Tibial nerve (tissue), 4 donors: ENCODE data around the gene MRPL27. TPM values are rescaled to one million over a fixed set of nuclear protein-coding genes. Genes with fewer than 3 reads are reported as not detected.

ENCODE experiments used
- DNase-seq, 2 donors: peaks; one replicate each; pipeline ENCODE4 v3.0.0-alpha.2; 2019; ENCODE audit warnings: low spot score in 2 of 2
- H3K27ac ChIP-seq, 4 donors: fragments of 200-600 bp; sonication (generic) in 3 of 4; one replicate each; pipeline ENCODE4 v1.5.1; 2017 to 2019; ENCODE audit warnings: mild to moderate bottlenecking in 1 of 4
- H3K27me3 ChIP-seq, 2 donors: fragments of 200-600 bp; sonication (generic) in 1 of 2; one replicate each; pipeline versions ENCODE4 v1.5.1 to v1.6.0; 2017 to 2019
- H3K36me3 ChIP-seq, 3 donors: fragments of 200-600 bp; sonication (generic); one replicate each; pipeline ENCODE4 v1.5.1; 2018 to 2019
- H3K4me1 ChIP-seq, 4 donors: fragments of 200-600 bp; sonication (generic) in 3 of 4; one replicate each; pipeline ENCODE4 v1.5.1; 2017 to 2019
- H3K4me3 ChIP-seq, 4 donors: fragments of 200-600 bp; sonication (generic) in 3 of 4; one replicate each; pipeline ENCODE4 v1.5.1; 2017 to 2019; ENCODE audit warnings: mild to moderate bottlenecking in 1 of 4, moderate library complexity in 1 of 4
- H3K9me3 ChIP-seq, 4 donors: fragments of 200-600 bp; sonication (generic) in 3 of 4; one replicate each; pipeline ENCODE4 v1.5.1; 2017 to 2019
- EP300 ChIP-seq, 2 donors: sonication (generic); formaldehyde crosslinking; IDR thresholded peaks; one replicate each; pipeline ENCODE4 v1.6.1; 2017; ENCODE audit warnings: antibody characterized with exemption in 2 of 2, mild to moderate bottlenecking in 1 of 2
- POLR2A ChIP-seq, 2 donors: fragments of 450-650 bp; IDR thresholded peaks; one replicate each; pipeline ENCODE4 v1.6.1; 2017; ENCODE audit warnings: antibody characterized with exemption in 2 of 2, mild to moderate bottlenecking in 2 of 2, moderate library complexity in 2 of 2
- WGBS, 2 donors: methylation state at CpG; one replicate each; pipeline ENCODE4 v1.1.5; 2018; 5-methylcytosine and 5-hydroxymethylcytosine counted together
- total RNA-seq, 4 donors: library from RNA; depleted of rRNA; stranded (reverse); fragments of >200 nt; gene quantifications; one replicate each; pipeline ENCODE4 v1.1.0, GENCODE V29; 2016
- TF ChIP-seq, protein P1 (sequence below), 5 experiments: fragments of 200-600 bp in 3 of 5; fragments of 450-650 bp in 2 of 5; sonication (generic) in 3 of 5; IDR thresholded peaks; one replicate each; pipeline ENCODE4 v1.5.1; 2016 to 2019; ENCODE audit warnings: antibody characterized with exemption in 5 of 5, mild to moderate bottlenecking in 3 of 5, moderate library complexity in 2 of 5

The MRPL27 gene
- total RNA-seq, 4 donors from 2014 or later = 32.4 to 45.9 (median 34.9) TPM

DNA sequence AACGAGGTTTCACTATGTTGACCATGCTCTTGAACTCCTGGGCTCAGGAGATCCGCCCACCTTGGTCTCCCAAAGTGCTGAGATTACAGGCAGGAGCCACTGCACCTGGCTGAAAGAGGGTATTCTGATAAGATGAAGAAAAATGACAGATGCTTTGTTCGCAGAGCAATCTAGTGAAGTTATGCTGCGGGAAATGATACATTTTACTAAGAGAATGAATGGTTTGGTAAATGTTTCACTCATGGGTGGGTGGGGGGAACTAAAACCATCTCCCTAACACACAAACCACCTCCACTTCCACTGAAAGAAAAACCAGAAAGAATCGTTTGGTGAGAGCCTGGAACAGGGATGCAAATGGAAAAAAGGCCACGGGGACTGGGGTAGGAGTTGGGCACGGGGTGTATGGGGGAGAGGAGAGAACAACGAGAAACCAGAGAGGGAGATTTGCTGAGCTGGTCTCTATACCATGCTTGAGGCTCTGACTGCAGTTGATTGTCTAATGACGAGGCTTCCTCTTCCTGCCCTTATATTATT is 46.1 kb downstream of the MRPL27 start:
- no peak overlapping the region for H3K4me3 ChIP-seq
- TF ChIP-seq, protein P1, sequence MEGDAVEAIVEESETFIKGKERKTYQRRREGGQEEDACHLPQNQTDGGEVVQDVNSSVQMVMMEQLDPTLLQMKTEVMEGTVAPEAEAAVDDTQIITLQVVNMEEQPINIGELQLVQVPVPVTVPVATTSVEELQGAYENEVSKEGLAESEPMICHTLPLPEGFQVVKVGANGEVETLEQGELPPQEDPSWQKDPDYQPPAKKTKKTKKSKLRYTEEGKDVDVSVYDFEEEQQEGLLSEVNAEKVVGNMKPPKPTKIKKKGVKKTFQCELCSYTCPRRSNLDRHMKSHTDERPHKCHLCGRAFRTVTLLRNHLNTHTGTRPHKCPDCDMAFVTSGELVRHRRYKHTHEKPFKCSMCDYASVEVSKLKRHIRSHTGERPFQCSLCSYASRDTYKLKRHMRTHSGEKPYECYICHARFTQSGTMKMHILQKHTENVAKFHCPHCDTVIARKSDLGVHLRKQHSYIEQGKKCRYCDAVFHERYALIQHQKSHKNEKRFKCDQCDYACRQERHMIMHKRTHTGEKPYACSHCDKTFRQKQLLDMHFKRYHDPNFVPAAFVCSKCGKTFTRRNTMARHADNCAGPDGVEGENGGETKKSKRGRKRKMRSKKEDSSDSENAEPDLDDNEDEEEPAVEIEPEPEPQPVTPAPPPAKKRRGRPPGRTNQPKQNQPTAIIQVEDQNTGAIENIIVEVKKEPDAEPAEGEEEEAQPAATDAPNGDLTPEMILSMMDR (IDR thresholded peaks at IDR 0.05) = no peak
- TF ChIP-seq EP300 (IDR thresholded peaks at IDR 0.05) (no peak), POLR2A (IDR thresholded peaks at IDR 0.05) (no peak)
- H3K27ac ChIP-seq = no peak overlapping the region
- no peaks in the 10 kb centered on the region for H3K9me3 ChIP-seq
- 73 to 80% methylated on average over 9 of the region's 9 CpGs for WGBS, 2 donors
- DNase-seq = no peak
- no peaks in the 10 kb centered on the region for H3K27me3 ChIP-seq
- H3K36me3 ChIP-seq = no peaks in the 10 kb centered on the region
- no peaks in the 10 kb centered on the region for H3K4me1 ChIP-seq

DNA sequence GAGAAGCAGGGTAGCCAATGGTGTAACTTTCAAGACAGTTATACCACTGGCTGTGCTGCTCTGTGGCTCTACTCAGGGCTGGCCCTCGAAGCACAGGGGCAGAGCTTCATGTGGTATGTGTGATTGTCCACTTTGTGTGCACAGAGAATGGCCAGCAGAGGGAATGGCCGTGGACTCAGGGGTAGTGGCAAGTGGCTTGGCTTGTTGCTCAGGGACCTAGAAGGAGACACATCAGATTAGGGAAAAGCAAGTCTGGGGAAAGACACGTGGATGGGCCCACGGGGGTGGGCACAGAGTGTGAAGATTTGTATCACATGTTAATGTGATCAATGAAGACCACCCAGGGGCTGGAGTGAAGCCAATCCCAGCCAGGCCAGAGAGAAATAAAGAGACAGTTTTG is 47.1 kb downstream of the MRPL27 start:
- no peaks in the 10 kb centered on the region for H3K4me1 ChIP-seq
- TF ChIP-seq, protein P1 (IDR thresholded peaks at IDR 0.05) = no peak
- TF ChIP-seq EP300 (IDR thresholded peaks at IDR 0.05) = no peak
- TF ChIP-seq POLR2A (IDR thresholded peaks at IDR 0.05) = no peak
- no peak overlapping the region for H3K27ac ChIP-seq
- no peaks in the 10 kb centered on the region for H3K9me3 ChIP-seq
- H3K27me3 ChIP-seq = no peaks in the 10 kb centered on the region
- no peaks in the 10 kb centered on the region for H3K36me3 ChIP-seq
- 55% methylated on average over 4 of the region's 4 CpGs for WGBS, 2 donors
- H3K4me3 ChIP-seq = no peak overlapping the region
- no peak for DNase-seq

DNA sequence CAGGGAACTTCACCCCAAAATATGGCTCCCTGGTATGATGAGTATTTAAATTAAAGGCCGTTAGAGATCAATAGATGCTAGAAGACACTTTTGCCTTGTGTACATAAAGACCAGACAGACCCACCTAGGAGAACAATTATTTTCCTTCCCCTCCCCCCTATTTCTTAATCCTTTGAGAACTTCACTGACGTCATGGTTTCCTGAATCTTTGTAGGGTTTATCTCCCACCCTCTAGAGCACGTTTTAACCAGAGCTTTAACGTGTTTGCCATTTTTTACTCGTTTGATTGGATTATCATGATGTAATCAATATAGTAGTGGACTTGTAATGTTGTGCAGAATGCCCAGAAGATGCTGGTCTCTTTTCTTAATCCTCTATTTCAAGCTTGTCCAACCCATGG is 49.9 kb downstream of the MRPL27 start:
- no peaks in the 10 kb centered on the region for H3K4me1 ChIP-seq
- no peak for TF ChIP-seq POLR2A (IDR thresholded peaks at IDR 0.05)
- TF ChIP-seq, protein P1 (IDR thresholded peaks at IDR 0.05) = no peak
- no peak for TF ChIP-seq EP300 (IDR thresholded peaks at IDR 0.05)
- H3K9me3 ChIP-seq = no peaks in the 10 kb centered on the region
- DNase-seq = no peak
- H3K4me3 ChIP-seq = no peak overlapping the region
- H3K36me3 ChIP-seq = no peaks in the 10 kb centered on the region
- H3K27me3 ChIP-seq = no peaks in the 10 kb centered on the region
- 73 to 75% methylated on average over 5 of the region's 5 CpGs for WGBS, 2 donors
- no peak overlapping the region for H3K27ac ChIP-seq

DNA sequence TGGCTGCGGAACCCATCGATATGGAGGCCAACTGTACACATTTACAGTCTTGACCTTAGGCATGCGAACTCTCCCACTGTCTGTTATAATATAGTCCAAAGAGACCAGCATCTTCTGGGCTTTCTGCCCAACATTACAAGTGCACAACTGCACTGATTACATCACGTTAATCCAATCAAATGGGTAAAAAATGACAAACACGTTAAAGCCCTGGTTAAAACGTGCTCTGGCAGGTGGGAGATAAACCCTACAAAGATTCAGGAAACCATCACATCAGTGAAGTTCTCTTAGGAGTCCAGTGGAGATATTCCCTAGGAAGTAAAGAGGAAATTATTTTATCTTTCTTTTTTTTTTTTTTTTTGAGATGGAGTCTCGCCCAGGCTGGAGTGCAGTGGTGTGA is 50.7 kb downstream of the MRPL27 start:
- no peak overlapping the region for H3K27ac ChIP-seq
- no peaks in the 10 kb centered on the region for H3K4me1 ChIP-seq
- no peak for DNase-seq
- H3K36me3 ChIP-seq = no peaks in the 10 kb centered on the region
- H3K9me3 ChIP-seq = no peaks in the 10 kb centered on the region
- TF ChIP-seq, protein P1 (IDR thresholded peaks at IDR 0.05) = no peak
- TF ChIP-seq EP300 (IDR thresholded peaks at IDR 0.05) (no peak), POLR2A (IDR thresholded peaks at IDR 0.05) (no peak)
- H3K27me3 ChIP-seq = no peaks in the 10 kb centered on the region
- H3K4me3 ChIP-seq = no peak overlapping the region
- 57 to 64% methylated on average over 7 of the region's 7 CpGs for WGBS, 2 donors

DNA sequence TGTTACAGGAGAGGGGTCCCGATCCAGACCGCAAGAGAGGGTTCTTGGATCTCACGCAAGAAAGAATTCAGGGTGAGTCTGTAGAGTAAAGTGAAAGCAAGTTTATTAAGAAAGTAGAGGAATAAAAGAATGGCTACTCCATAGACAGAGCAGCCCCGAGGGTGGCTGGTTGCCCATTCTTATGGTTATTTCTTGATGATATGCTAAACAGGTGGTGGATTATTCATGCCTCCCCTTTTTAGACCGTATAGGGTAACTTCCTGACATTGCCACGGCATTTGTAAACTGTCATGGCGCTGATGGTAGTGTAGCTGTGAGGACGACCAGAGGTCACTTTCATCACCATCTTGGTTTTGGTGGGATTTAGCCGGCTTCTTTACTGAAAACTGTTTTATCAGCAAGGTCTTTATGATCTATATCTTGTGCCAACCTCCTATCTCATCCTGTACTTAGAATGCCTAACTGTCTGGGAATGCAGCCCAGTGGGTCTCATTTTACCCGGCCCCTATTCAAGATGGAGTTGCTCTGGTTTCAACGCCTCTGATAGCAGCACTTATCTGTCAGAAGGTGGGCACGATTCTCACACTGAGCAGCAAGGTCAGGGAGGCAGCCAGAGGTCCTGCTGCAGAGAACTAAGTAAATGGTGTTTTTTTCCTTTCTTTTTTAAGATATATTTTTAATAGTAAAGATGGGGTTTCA is 53.5 kb downstream of the MRPL27 start:
- Histone ChIP-seq H3K4me1 (no peaks in the 10 kb centered on the region), H3K27me3 (no peaks in the 10 kb centered on the region), H3K27ac (no peak overlapping the region), H3K4me3 (no peak overlapping the region), H3K9me3 (no peaks in the 10 kb centered on the region), H3K36me3 (no peaks in the 10 kb centered on the region)
- 79 to 81% methylated on average over 12 of the region's 12 CpGs for WGBS, 2 donors
- no peak for DNase-seq
- TF ChIP-seq, protein P1 (IDR thresholded peaks at IDR 0.05) = no peak
- no peak for TF ChIP-seq POLR2A (IDR thresholded peaks at IDR 0.05)
- no peak for TF ChIP-seq EP300 (IDR thresholded peaks at IDR 0.05)
